Measurements from ENCODE around the gene PEX5L.

The PEX5L gene

DNA sequence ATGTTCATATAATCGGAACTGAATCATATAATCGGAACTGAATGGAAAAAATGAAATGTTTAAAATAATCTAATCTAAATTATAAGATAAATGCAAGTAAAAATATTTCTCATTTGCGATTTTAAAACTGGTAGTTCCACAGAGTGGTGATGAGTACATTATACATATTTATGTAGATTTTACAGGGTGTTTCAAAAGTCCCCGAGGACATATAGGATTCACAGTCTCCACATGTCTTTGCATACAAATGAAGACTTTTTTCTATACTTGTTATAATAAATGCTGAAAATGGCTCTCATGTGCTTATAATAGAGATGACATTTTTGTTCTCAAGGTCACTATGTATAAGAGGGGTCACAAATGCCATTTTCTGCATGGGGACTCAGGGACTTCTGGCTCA lies 139.5 kb downstream of the PEX5L start:
- no peaks in the 10 kb centered on the region for H3K36me3 ChIP-seq (ENCODE audit: insufficient read depth)
- TF ChIP-seq, protein P1, sequence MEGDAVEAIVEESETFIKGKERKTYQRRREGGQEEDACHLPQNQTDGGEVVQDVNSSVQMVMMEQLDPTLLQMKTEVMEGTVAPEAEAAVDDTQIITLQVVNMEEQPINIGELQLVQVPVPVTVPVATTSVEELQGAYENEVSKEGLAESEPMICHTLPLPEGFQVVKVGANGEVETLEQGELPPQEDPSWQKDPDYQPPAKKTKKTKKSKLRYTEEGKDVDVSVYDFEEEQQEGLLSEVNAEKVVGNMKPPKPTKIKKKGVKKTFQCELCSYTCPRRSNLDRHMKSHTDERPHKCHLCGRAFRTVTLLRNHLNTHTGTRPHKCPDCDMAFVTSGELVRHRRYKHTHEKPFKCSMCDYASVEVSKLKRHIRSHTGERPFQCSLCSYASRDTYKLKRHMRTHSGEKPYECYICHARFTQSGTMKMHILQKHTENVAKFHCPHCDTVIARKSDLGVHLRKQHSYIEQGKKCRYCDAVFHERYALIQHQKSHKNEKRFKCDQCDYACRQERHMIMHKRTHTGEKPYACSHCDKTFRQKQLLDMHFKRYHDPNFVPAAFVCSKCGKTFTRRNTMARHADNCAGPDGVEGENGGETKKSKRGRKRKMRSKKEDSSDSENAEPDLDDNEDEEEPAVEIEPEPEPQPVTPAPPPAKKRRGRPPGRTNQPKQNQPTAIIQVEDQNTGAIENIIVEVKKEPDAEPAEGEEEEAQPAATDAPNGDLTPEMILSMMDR (conservative IDR thresholded peaks at IDR 0.05; ENCODE audit: low read depth, low read length) = no peak
- H3K27ac ChIP-seq = no peak overlapping the region
- no peak overlapping the region for H3K9ac ChIP-seq
- no peak overlapping the region for H2AFZ ChIP-seq (ENCODE audit: low read depth)
- no peak overlapping the region for H3K4me3 ChIP-seq (IDR thresholded peaks at IDR 0.05; ENCODE audit: insufficient read depth, low read depth, low read length)
- H3K27me3 ChIP-seq (ENCODE audit: insufficient read depth, low read depth) = no peaks in the 10 kb centered on the region
- no peaks in the 10 kb centered on the region for H3K79me2 ChIP-seq (ENCODE audit: insufficient read depth, low read depth)
- no peak overlapping the region for H3K4me2 ChIP-seq
- H4K20me1 ChIP-seq (ENCODE audit: insufficient read depth) = no peaks in the 10 kb centered on the region
- H3K4me1 ChIP-seq (ENCODE audit: low read depth, poor library complexity, severe bottlenecking) = no peaks in the 10 kb centered on the region

DNA sequence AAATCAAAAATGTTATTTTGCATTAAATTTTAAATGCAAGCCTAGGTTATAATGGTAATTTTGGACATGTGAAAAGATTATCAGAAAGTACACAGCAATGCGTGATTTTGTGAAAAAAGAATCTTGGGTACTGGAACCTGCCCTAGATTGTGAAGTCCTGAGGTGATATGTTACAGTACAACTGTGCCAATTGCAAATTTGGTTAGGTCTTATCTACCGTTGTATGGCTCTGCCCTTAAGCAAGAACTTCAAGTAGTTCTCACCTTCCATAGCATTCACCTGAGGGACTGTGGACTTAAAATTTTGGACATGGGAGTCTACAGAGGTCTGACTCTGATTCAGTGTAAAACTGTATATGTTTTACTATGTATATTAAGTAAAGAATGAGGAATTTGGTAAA lies 140.2 kb downstream of the PEX5L start:
- Histone ChIP-seq H3K27me3 (ENCODE audit: insufficient read depth, low read depth) (no peaks in the 10 kb centered on the region), H3K4me3 (IDR thresholded peaks at IDR 0.05; ENCODE audit: insufficient read depth, low read depth, low read length) (no peak overlapping the region), H3K36me3 (ENCODE audit: insufficient read depth) (no peaks in the 10 kb centered on the region), H3K79me2 (ENCODE audit: insufficient read depth, low read depth) (no peaks in the 10 kb centered on the region), H3K9ac (no peak overlapping the region), H3K4me1 (ENCODE audit: low read depth, poor library complexity, severe bottlenecking) (no peaks in the 10 kb centered on the region), H3K4me2 (no peak overlapping the region), H4K20me1 (ENCODE audit: insufficient read depth) (no peaks in the 10 kb centered on the region), H3K27ac (no peak overlapping the region), H2AFZ (ENCODE audit: low read depth) (no peak overlapping the region)
- TF ChIP-seq, protein P1 (conservative IDR thresholded peaks at IDR 0.05; ENCODE audit: low read depth, low read length) = no peak

DNA sequence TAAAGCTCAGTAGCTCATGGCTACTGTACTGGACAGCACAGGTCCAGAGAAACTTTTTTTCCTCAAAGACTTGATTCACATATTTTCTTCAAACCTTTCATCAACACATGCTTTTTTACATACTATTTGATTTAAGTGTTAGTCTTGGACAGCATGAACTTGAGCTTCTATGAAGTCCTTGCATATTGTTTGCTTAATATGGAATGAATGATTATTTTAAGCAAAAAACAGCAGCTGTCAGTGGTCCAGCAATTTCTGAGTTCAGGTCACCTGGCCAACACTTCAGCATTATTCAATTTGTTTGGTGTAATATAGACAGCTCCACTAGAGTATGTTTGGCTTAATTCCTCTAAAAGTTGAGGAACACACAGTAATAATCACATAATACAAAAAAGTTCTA lies 141.4 kb downstream of the PEX5L start:
- Histone ChIP-seq H3K27ac (no peak overlapping the region), H3K36me3 (ENCODE audit: insufficient read depth) (no peaks in the 10 kb centered on the region), H3K4me1 (ENCODE audit: low read depth, poor library complexity, severe bottlenecking) (no peaks in the 10 kb centered on the region), H3K79me2 (ENCODE audit: insufficient read depth, low read depth) (no peaks in the 10 kb centered on the region), H3K4me2 (no peak overlapping the region), H3K27me3 (ENCODE audit: insufficient read depth, low read depth) (no peaks in the 10 kb centered on the region), H3K9ac (no peak overlapping the region), H3K4me3 (IDR thresholded peaks at IDR 0.05; ENCODE audit: insufficient read depth, low read depth, low read length) (no peak overlapping the region), H4K20me1 (ENCODE audit: insufficient read depth) (no peaks in the 10 kb centered on the region), H2AFZ (ENCODE audit: low read depth) (no peak overlapping the region)
- TF ChIP-seq, protein P1 (conservative IDR thresholded peaks at IDR 0.05; ENCODE audit: low read depth, low read length) = no peak

DNA sequence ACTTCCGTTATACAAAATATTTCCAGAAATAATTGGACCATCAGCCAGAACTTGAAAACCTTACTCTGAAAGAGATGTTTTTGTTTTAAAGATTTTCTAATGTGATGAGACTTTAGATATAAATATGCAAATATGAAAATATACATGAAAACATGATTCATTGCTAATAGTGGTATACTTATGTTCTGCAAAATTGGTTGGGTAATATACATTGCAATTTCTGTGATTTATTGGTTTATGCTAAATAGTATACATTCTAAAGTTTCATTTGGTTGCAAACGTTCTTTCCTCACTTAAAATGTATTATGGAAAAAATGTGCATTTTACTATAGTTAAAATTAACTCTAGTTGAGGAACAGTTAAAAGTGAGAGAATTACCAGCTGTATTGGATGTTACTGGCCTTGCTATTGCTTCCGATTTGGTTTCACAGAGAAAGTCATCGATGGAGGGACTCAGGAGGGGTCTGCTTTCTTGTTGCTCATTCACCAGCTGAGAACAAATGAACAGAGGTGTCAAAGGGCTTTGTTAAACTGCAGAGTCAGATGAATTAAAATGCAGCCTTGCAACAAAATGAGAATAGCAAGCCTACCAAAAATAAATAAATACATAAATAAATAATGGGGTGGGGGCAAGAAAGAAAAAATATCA lies 149.3 kb downstream of the PEX5L start:
- H3K27ac ChIP-seq = no peak overlapping the region
- no peak overlapping the region for H3K4me3 ChIP-seq (IDR thresholded peaks at IDR 0.05; ENCODE audit: insufficient read depth, low read depth, low read length)
- no peak overlapping the region for H2AFZ ChIP-seq (ENCODE audit: low read depth)
- TF ChIP-seq, protein P1 (conservative IDR thresholded peaks at IDR 0.05; ENCODE audit: low read depth, low read length) = no peak
- H3K4me2 ChIP-seq = no peak overlapping the region
- peaks cover 17% of the 10 kb centered on the region for H3K4me1 ChIP-seq (ENCODE audit: low read depth, poor library complexity, severe bottlenecking)
- H3K9ac ChIP-seq = no peak overlapping the region
- H3K36me3 ChIP-seq (ENCODE audit: insufficient read depth) = no peaks in the 10 kb centered on the region
- H3K79me2 ChIP-seq (ENCODE audit: insufficient read depth, low read depth) = no peaks in the 10 kb centered on the region
- no peaks in the 10 kb centered on the region for H3K27me3 ChIP-seq (ENCODE audit: insufficient read depth, low read depth)
- H4K20me1 ChIP-seq (ENCODE audit: insufficient read depth) = no peaks in the 10 kb centered on the region

Measured in KMS-11 (cell line).